HG02610 (cell line): ENCODE results near the gene RBMXL3.
"Not testable (repeated sequence)": the region's sequence is repeated elsewhere in the genome, so short reads cannot be mapped to it uniquely, and the experiment has no call there.

Experiments used
- ATAC-seq: cut with Tn5 transposase; IDR thresholded peaks from one replicate; pipeline ENCODE4 v1.9.1; 2021; ENCODE audit warnings: mild to moderate bottlenecking, moderate library complexity; ENCODE audit not compliant: unreplicated experiment

The RBMXL3 gene

DNA sequence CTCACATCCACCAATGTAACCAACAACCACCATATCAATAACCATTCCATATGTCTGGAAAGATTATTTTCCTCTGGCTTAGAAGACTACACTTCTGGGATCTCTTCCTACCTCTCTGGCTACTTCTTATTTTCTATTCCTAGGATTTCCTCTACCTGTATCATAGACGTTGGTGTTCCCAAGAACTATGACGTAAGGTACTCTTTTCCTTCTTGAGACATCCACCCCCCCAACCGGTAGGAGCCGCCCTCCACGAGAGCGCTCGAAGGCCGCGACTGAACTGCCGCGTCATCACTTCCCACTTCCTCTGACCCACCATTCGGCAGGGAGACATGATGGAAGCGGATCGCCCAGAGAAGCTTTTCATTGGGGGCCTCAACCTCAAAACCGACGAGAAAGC, at the start of gene RBMXL3:
TSS of gene RBMXL3 (plus strand) at position 301 of the 400 bp plus-strand sequence. CDS start at position 333, 32 bp downstream.
- ATAC-seq: no peak

DNA sequence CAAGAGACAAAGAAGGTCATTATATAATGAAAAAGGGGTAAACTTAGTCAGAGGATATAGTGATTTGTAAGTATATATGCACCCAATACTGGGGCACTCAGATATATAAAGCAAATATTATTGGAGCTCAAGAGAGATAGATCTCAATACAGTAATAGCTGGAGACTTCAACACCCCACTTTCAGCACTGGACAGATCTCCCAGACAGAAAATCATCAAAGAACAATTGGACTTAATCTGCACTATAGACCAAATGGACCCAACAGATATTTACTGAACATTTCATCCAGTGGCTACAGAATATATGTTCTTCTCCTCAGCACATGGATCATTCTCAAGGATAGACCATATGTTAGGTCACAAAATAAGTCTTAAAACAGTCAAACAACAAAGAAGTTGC, 47.2 kb upstream of the RBMXL3 start:
- ATAC-seq: no peak

DNA sequence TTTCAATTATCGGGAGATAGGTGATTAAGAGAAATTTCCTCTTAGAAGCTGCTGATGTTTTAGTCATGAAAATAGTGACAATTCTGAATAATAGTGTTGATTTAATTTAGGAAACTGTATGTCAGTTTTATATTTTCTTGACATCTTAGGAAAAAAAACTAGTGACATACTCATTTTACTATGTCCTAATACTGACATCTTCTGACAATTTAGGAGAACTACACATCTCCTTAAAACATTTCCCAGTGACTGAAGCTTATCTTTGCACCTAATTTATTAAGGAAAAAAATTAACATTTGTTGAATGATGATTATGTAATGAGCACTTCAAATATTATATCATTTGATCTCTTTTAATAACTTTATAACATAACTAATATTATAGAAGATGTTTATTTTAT, 42.0 kb upstream of the RBMXL3 start:
- no peak for ATAC-seq

DNA sequence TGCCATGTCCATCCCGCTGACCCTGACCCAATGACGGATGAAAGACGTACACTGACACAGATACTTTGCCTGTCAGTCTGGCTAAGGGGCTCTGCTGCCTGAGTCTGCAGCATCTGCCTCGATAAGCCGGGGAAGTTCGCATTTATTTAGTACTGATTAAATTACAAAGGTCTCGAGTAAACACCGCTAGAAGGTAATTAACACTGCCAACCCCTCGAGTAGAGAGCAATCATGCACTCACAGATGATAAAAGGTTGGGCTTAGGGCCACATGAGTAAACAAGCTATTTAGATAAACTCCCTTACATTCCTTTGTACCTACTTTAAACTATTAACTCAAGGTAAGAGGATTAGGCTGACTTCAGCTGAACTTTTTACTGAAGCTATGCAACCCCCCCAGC, 16.0 kb upstream of the RBMXL3 start:
- ATAC-seq: no peak

DNA sequence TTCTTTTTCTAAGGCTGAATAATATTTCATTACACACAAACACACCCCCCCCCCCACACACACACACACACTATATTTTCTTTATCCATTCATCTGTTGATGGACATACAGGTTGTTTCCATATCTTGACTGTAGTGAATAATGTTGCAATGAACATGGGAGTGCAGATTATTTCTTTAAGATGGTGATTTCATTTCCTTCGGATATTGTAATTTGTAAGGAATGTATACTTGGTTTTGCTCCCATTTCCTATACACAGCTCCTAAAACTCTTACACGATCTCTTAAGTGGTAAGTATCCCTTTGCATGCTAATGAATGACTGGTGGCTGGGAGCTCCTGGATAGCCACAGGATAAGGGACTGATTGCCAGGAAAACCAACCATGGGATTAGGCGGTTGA, 14.7 kb upstream of the RBMXL3 start:
- no peak for ATAC-seq

DNA sequence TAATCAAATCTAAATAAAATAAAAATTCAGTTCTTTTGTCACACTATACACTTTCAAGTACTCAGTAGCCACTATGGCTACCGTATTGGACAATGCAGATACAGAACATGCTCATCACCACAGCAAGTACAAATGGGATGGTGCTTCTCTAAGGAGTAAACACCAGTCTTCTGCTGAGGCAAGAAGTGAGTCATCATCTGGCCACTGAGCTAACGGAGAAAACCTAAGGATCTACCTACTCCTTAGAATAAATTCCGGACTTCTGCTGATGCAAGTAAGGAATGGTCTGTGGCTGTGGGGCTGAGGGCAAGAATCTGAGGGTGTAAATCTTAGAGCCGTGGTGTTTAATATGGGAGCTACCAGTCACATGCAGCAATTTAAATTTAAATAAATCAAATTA, 11.3 kb upstream of the RBMXL3 start:
- no peak for ATAC-seq

DNA sequence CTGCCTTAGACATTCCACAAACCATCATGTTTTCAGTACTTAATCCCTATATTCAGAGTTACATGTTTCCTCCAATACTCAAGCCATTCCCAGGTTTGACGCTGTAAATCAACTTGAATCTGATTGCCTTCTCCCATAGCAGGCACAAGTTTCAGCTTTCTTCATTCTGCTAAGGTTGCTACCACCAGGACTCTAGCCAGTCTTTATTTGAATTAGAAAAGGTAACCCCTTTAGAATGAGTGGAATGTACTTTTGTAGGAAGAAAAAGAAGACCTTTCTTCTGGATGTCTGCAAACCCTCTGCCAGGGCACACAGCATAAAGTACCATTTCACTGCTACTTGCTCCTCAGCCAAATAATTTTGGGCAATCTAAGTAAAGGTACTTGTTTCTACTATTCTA, 10.7 kb upstream of the RBMXL3 start:
- ATAC-seq: no peak

DNA sequence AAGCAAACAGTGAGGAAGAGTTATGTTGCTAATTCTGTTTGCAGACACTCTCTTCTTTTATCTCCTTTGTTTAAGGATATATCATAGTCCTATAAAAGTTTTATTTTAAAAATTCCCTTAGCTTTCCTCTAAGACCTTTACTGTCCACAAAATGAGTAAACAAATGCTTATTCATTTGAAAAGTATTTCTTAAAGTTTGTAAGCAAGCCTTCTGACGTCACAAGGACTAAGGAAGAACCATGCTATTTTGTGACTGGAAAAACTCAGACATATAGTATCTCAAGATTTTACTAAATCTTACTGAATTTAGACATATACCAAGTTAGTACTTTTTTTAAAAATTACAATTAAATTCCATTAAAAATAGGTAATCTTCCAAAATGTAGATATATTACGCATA, 5.2 kb upstream of the RBMXL3 start:
- ATAC-seq: no peak

DNA sequence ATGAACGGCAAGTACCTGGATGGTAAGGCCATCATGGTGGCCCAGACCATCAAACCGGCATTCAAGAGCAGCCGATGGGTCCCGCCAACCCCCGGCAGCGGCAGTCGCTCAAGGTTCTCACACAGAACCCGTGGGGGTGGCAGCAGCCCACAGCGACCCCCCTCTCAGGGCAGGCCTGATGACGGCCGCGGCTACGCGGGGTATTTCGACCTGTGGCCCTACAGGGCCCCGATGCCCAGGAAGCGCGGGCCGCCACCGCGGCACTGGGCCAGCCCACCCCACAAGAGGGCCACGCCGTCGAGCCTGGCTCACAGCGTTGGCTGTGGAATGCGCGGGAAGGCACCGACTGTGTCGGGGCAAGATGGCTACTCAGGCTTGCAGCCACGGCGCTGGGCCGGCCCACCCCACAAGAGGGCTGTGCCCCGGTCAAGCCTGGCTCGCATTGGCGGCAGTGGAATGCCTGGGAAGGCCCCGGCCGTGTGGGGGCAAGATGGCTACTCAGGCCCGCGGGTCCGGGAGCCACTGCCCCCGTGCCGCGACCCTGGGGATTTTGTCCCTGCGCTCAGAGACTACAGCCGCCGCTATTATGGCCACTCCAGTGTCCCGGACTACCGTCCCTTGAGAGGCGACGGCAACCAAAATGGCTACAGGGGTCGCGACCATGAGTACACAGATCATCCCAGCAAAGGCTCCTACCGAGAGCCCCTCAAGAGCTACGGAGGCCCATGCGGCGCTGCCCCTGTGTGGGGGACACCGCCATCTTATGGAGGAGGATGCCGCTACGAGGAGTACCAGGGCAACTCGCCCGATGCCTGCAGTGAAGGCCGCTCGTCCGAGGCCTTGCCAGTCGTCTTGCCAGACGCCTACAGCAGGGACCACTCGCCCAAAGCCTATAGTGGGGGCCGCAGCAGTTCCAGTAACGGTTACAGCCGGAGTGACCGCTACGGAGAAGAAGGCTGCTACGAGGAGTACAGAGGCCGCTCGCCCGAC, 731 bp downstream of the RBMXL3 start:
- ATAC-seq: no peak

DNA sequence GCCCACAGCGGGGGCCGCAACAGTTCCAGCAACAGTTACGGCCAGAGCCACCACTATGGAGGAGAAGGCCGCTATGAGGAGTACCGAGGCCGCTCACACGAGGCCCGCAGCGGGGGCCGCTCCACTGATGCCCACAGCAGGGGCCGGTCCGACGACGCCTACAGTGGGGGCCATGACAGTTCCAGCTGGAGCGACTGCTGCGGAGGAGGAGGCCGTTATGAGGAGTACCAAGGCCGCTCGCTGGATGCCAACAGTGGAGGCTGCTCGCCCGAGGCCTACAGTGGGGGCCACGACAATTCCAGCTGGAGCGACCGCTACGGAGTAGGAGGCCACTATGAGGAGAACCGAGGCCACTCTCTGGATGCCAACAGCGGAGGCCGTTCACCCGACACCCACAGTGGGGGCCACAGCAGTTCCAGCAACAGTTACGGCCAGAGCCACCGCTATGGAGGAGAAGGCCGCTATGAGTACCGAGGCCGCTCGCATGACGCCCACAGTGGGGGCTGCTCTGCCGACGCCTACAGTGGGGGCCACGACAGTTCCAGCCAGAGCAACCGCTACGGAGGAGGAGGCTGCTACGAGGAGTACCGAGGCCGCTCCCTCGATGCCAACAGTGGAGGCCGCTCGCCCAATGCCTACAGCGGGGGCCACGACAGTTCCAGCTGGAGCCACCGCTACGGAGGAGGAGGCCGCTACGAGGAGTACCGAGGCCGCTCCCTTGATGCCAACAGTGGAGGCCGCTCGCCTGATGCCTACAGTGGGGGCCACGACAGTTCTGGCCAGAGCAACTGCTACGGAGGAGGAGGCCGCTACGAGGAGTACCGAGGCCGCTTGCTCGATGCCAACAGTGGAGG, 1.7 kb downstream of the RBMXL3 start:
- ATAC-seq: no peak

DNA sequence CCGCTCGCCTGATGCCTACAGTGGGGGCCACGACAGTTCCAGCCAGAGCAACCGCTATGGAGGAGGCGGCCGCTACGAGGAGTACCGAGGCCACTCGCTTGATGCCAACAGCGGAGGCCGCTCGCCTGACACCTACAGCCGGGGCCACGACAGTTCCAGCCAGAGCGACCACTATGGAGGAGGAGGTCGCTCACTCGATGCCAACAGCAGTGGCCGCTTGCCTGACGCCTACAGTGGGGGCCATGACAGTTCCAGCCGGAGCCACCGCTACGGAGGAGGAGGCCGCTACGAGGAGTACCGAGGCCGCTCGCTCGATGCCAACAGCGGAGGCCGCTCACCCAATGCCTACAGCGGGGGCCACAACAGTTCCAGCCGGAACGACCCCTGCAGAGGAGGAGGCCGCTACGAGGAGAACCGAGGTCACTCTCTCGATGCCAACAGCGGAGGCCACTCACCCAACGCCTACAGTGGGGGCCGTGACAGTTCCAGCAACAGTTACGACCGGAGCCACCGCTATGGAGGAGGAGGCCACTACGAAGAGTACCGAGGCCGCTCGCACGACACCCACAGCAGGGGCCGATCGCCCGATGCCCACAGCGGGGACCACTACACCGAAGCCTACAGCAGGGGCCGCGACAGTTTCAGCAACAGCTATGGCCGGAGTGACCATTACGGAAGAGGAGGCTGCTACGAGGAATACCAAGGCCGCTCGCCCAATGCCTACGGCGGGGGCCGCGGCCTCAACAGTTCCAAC, 2.5 kb downstream of the RBMXL3 start:
- no peak for ATAC-seq

DNA sequence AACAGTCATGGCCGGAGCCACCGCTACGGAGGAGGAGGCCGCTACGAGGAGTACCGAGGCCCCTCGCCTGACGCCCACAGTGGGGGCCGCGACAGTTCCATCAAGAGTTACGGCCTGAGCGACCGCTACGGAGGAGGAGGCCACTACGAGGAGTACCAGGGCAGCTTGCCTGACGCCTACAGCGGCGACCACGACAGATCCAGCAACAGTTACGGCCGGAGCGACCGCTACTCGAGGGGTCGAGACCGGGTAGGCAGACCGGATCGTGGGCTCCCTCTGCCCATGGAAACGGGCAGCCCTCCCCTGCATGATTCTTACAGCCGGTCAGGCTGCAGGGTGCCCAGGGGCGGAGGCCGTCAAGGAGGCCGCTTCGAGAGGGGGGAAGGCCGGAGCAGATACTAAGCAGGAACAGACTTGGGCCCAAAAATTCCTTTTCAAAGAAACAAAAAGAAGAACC, 3.1 kb downstream of the RBMXL3 start:
- no peak for ATAC-seq

DNA sequence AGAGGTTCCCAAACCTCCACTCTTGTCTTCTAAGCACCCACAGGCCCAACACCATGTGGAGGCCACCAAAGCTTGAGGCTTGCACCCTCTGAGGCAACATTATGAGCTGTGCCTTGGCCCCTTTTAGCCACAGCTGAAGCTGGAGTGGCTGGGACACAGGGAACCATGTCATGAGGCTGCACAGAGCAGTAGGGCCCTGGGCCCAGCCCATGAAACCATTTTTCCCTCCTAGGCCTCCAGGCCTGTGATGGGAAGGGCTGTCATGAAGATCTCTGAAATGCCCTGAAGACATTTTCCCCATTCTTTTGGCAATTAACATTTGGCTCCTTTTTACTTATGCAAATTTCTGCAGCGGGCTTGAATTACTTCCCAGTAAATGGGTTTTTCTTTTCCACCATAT, 14.8 kb downstream of the RBMXL3 start:
- no peak for ATAC-seq

DNA sequence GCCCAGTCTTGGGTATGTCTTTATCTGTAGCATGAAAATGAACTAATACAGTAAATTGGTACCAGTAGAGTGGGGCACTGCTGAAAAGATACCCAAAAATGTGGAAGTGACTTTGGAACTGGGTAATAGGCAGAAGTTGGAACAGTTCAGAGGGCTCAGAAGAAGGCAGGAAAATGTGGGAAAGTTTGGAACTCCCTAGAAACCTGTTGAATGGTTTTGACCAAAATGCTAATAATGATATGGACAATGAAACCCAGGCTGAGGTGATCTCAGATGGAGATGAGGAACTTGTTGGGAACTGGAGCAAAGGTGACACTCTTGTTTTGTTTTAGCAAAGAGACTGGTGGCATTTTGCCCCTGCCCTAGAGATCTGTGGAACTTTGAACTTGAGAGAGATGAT, 20.3 kb downstream of the RBMXL3 start:
- not testable (repeated sequence) for ATAC-seq

DNA sequence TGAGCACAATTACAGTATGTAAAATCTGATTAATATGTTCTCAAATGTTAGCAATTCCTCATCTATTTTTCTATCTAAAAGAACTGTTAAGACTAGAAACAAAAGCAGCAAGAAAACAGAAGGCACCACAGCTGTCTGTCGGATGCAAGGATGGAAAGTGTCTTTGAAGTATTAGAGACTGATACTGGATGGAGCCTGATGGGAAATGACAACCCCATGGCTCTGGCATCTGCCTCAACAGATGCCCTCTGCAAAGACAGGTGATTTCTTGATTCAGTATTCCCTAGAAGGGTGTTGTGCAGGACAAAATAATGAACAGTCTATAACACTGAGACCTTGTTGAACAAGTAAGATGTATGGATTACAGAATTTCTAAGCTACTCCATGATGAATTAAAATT, 24.9 kb downstream of the RBMXL3 start:
- ATAC-seq: no peak

DNA sequence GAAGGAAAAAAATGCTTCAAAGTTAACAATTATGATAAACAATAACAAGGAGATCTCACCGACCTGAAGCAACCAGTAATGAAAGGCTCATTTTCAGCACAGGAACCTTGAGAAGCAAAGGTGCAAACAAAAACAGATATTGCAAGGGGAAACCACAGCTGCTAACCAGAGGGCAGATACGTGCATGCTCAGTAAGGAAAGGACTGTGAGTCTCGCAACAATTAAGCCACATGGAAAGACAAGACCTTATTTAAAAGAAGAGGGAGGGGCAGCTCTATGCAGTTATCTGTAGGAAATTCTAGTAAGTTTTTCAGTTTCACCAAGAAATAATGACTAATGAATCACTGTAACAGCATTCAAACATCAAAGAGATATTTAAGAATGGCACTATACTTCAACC, 25.4 kb downstream of the RBMXL3 start:
- no peak for ATAC-seq

DNA sequence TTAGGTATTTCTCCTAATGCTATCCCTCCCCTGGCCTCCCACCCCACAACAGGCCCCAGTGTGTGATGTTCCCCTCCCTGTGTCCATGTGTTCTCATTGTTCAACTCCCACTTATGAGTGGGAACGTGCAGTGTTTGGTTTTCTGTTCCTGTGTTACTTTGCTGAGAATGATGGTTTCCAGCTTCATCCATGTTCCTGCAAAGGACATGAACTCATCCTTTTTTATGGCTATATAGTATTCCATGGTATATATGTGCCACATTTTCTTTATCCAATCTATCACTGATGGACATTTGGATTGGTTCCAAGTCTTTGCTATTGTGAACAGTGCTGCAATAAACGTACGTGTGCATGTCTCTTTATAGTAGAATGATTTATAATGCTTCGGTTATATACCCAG, 28.1 kb downstream of the RBMXL3 start:
- not testable (repeated sequence) for ATAC-seq

DNA sequence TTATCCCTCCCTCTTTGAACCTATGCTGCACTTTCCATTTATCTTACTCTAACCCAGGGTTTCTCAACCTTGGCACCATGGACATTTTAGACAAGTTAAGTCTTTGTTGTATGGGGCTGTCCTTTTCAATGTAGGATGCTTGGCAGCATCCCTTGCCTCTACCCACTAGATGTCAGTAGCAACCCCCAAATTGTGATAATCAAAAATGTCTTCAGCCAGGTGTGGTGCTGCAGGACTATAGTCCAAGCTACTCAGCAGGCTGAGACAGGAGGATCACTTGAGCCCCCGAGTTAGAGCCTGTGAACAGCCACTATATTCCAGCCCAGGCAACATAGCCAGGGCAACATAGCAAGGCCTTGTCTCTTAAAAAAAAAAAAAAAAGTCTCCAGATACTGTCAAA, 37.7 kb downstream of the RBMXL3 start:
- ATAC-seq: no peak

DNA sequence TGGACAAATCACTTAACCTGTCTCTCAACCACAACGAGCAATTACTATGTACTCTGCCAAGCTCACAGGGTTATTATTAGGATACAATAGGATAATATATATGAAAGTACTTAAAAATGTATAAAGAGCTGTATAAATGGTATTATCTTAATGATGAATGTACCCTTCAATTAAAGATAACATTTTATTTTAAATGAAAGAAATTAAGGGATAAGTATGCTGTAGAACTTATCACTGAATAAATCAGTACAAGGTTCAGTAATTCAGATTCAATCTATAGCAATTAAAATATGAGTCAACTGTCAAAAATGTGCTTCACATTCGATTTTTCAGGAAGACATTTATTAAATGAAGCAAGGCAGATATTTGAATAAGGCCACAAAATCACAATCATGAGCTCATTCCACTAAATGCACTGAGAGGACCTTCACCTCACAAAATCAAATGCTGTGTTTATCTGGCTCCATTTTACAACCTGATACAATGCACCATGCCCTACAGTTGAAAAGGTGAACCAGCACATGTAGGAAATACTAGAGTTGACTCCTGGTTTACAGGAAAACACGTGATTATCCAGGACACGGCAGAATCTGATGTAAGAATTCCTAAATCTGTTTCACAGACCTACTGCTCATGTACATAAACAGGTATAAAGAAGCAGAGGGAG, 40.3 kb downstream of the RBMXL3 start:
- no peak for ATAC-seq

DNA sequence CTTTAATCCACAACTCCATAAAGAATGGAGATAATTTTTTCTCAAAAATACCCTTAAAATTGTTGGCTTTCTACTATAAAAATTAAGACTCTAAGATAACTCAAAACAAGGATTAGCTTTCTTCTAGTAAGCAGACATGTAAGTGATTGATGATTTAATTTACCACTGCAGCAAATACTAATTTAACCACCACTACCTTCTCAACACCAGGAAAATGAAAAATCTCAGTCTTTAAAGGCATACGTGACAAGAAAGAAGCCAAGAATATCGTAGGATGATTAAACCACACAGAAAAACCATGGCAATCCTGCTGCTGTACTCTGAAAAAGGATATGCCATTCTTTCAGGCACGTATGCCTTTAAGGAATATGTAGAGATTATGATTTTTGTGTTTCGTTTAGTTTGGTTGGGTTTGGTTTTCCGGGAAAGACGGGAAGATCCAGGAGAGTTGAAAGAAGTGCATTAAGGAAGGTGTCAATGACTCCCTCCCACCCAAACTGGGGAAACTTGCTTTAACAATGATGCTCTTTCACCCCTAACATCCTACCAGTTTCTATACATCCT, 43.8 kb downstream of the RBMXL3 start:
- no peak for ATAC-seq
